Activated CD4-positive, alpha-beta T cell treated with anti-CD3 and anti-CD28 coated beads, Interleukin-2, Interleukin-6, amounts not matched to agents 100 ng/mL and 50 ng/mL, durations not matched to agents 16 hours and 8 hours (primary cell): ENCODE measurements around the gene PRRC2A.

Experiments used
- DNase-seq: peaks from one replicate; pipeline ENCODE4 v3.0.0-alpha.2; 2020

Gene PRRC2A

GRCh38 chr6:31652925-31653724 lies 32.6 kb downstream of the PRRC2A start:
- peak; percentile 90 for DNase-seq

- no peak for DNase-seq
Observed at GRCh38 chr6:31654574-31655348, 34.2 kb downstream of the PRRC2A start.

DNA sequence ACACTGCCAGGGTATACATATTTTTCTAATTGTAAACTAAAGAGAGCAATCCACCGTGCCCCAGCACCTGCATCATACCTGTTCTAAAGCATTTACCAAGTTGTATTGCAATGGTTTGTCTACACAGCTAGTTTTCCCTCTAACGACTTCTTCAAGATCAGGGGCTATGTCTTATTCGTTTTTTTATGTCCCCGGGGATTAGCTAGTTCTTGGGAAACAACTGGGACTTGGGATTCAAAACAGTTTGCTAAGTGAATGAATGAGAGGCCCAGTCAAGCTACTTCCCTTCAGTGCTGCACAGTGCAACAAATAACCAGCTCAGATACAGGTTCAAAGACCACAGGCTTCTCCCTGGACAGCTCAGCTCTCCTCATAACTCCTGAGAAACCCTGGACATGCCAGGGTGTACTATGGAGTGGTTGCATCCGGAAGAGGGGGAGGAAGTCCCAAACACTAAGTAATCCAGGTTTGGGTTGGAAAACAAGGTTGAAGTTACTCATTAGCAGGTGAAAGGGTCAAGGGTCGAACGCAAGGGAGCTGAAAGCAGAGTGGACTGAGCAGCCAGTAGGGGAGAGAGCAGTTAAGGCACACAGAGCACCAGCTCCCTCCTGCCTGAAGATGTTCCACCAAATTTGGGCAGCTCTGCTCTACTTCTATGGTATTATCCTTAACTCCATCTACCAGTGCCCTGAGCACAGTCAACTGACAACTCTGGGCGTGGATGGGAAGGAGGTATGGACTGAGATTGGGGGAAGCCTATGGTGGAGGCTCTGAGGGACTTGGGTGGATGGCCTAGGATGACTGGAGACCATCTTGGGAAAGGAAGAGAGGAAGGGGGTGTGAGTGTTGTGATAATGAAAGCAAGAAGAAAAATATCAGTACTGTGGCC lies 35.1 kb downstream of the PRRC2A start, which contains the start of gene APOM:
Gene APOM (plus strand): TSS at position 546 of the 889 bp plus-strand sequence. CDS start 73 bp downstream, at position 619.
- DNase-seq: no peak

GRCh38 chr6:31657406-31658157 lies 37.1 kb downstream of the PRRC2A start:
- peak; percentile 45 for DNase-seq

DNA sequence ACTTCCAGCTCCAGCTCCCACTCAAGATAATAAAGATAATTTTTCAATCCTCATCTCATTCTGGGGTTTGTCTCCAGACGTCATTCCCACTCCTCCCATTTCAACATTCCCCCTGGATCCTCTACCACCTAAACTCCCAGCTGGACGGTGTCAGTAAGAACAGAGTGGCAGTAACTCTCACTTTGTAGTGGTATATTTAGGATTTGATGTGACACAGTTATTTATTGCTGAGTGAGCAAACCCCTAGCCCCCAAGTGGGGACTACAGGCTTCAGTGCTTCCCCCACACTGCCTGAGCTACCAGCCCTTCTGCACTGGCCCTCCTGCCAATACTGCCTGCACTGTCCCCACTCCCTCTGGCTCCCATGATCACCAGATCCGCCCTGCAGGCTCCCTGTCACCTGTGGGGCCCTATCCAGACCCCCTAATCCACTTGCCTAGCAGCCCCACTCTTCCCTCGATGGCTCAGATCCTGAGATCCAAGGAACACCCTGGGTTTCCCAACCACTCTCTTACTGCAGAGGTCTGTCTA lies 37.7 kb downstream of the PRRC2A start:
- no peak for DNase-seq

DNA sequence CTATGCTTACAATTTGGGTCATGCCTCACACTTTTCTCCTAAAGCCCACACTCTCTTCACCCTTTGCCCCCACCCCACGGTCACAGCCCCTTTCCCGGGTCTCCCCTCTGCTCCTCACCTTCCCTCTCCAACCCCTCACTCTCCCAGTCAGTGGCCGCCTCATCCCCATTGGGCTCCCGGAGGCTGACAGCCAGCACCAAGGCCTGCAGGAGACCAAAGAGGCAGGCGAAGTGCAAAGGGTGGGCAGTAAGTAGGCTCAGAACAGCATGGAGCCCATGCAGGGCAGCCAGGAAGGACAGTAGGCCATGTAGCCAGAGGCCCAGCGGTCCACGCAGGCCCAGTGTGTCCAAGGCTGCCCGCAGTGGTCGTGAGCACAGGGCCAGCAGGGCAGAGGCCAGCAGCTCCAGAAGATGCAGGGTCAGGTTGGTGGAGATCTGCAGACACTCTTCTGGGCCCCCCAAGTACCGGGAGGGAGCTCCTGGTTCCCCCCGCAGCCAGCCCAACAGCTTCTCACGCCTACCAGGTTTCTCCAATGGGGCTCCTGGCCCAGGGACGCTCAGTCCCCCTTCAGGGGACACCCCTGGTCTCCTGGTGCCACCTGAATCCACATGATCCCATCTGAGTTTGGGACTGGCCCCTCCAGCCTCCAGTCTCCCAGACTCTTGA lies 38.6 kb downstream of the PRRC2A start:
- no peak for DNase-seq

DNA sequence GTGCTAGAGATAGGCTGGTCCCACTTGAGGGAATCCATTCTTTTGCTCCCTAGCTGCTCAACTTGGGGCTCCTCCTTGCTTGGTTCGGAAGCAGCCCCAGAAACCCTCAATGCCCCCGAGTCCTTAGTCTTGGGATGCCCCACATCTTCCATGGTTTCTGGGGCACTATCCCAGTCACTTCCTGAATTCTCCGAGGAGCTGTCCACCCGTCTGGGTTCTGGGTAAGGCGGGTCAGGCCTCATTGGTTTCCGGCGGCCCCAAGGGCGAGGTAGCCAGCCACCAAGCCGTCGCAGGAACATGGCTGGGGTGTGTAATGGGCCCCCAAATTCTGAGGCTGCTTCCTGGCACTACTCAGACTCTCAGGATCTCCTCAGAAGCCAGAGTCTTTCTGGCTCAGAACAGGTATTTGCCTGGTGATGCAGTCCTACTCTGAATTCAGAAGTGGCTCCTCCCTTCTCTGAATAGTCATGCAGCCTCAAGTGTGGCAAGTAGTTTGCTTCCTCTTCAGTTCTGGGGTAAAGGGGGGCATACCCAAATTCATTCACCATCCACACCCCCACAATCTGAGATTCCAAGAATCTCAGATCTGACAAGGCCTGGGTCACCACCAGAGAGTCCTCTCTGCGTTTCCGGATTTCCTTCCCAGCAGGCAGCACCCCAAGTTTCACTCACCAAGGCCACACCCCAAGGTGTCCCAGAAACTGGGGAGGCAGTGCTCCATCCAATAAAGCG lies 39.3 kb downstream of the PRRC2A start:
- DNase-seq: peak; percentile 48

DNA sequence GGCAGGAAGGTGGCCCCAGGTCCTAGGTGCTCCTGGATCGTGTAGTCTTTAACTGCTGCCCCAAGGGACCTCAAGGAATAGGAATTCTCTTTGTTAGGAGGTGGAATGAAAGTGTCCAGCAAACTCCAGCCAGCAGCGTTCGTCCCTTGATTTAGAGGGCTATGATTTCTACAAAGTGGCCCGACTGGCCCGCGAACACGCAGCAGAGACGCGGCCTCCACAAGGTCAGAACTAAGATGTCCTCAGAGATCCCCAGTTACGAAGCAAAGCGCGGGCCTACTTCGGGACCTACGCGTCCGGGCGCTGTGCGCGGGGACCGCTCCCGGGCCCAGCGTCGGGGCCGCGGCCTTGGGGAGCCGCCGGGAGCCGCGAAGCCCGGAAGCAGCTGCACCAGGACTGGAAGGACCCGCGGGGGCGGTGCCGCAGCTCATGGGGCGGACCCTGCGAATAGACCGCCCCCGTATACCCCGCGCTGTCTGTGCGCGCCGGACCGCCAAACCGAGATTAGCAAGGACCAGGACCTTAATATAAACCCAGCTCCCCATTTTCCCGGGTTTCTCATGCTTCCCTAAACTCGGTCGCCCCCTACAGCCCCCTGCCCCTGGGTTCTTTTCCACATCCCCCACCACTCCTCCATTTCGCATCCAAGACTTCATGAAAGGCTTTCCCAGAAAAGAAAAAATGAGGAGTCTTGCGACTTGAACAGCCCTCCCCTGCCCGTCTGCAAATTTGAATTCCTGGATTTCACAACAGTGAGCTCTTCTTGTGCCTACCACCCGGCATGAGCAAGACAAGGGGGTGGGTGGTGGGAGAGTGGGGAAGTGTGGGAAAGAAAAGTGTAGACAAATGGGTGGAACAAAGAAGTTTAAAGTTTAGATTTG lies 40.1 kb downstream of the PRRC2A start, which contains the start of gene C6orf47:
Gene C6orf47 (minus strand): TSS at position 398 of the 881 bp plus-strand sequence. CDS start 831 bp downstream, outside the sequence.
- DNase-seq: peak; percentile 87

DNA sequence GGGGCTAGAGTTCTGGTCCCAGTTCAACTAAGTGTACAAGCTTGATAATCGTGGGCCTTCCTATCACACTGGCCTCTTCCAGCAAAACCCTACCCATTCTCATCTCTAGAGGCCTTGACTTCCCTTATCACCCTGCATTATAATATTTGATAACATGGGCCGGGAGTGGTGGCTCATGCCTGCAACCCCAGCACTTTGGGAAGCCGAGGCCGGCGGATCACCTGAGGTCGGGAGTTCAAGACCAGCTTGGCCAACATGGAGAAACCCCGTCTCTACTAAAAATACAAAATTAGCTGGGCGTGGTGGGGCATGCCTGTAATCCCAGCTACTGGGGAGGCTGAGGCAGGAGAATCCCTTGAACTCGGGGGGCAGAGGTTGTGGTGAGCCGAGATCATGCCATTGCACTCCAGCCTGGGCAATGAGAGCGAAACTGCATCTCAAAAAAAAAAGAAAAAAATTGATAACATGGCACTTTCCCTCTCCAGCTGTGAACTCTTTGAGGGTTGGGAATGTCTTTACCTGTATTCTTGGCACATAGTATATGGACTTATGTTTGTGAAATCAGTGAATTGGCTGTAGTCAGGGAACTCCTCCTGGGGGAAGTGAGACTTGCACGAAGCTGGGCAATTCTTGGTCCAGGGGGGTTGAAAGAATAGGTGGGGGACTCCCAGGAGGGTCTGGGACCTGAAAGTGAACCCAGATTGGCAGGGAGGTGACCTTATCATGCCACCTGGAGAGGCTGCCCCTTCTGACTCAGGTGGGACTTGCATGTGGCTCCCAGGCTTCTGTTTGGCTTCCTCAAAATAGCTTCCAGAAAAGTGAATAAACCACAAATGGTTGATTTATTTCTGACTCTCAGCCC lies 41.0 kb downstream of the PRRC2A start:
- DNase-seq: no peak

DNA sequence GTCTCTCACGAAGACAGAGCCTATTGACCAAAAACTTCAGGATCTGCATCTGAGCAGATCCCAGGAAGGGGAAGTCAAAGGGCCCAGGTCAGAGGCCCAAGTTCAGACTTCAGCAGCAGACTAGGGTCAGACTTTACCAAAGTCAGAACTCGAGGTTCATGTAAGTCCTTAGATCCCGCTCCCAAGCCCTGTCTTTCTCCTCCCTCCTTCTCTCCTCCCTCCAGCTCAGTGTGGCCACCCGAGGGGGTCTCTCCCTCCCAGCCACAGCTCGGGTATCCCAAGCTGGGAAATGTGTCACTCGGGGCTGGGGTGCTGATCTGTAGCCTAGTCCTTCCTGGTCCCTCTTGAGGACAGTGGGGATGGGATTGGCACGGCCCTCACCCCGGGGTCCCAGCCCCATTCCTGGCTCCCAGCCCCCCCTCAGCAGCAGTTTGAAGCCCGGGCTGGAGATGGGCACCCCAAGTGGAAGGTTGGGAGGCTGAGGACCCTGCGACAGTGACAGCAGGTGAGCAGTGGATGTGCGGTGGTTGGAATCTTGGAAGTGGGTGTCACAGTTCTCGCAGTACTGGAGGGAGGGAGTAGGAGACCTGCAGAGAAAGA lies 41.7 kb downstream of the PRRC2A start:
- no peak for DNase-seq

GRCh38 chr6:31663126-31663960 lies 42.8 kb downstream of the PRRC2A start:
- DNase-seq: no peak

- peak; percentile 20 for DNase-seq
Observed at GRCh38 chr6:31663961-31664789, 43.7 kb downstream of the PRRC2A start.

GRCh38 chr6:31664790-31665500 lies 44.4 kb downstream of the PRRC2A start, which contains the start of gene GPANK1:
Gene GPANK1 (minus strand): TSS chr6:31664997. CDS start chr6:31664478, 519 bp downstream.
- DNase-seq: peak; percentile 94

DNA sequence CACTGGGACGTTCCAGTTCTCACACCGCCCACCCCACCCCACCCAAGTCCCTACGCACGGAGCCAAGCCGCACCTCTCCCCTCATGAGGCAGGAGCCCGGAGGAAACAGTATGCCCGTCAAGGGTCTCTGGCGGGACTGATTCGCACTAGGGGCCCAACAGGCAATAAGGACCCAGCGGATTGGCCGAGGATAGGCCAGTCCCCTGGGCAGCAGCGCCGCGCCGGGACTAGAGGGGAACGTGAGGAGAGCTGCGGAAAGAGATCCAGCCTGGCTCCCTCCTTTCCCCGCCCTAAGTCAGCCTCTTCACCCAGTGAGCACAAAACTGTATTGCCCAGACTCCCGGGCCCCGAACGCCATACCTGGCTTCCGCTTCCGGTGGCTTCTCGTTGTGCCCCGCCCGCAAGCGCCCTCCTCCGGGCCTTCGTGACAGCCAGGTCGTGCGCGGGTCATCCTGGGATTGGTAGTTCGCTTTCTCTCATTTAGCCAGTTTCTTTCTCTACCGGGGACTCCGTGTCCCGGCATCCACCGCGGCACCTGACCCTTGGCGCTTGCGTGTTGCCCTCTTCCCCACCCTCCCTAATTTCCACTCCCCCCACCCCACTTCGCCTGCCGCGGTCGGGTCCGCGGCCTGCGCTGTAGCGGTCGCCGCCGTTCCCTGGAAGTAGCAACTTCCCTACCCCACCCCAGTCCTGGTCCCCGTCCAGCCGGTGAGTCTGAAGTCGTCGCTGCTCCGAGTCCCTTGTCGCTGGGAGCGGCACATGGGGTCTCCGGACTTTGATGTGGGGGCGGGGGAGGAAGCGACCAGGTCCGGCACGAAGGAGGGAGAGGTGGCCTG lies 45.2 kb downstream of the PRRC2A start, which contains the start of gene CSNK2B:
Gene CSNK2B (plus strand): TSS at position 580 of the 836 bp plus-strand sequence. CDS start 752 bp downstream, outside the sequence.
- DNase-seq: peak; percentile 99
